ENCODE data around the gene CCNY. TPM values are rescaled to one million over a fixed set of nuclear protein-coding genes. Genes with fewer than 3 reads are reported as not detected.

Gene CCNY
- polyA plus RNA-seq, 1 experiment: 39.0 TPM

- H3K36me3 ChIP-seq (ENCODE audit: control insufficient read depth, insufficient read depth, low read length): no peaks in the 10 kb centered on the region
- ChIA-PET CTCF (no interaction called here), POLR2A (interaction anchor here (0.9 kb wide), 1 partner anchor 10 kb away, joined by 3 read pairs; no protein-coding TSS in a partner anchor)
- H3K27me3 ChIP-seq (ENCODE audit: control insufficient read depth, insufficient read depth, low read length): no peaks in the 10 kb centered on the region
- no peak overlapping the region for H3K4me3 ChIP-seq (ENCODE audit: low read depth, low read length)
- DNase-seq (ENCODE audit: low read depth): no peak
- no peak for TF ChIP-seq CTCF (IDR thresholded peaks at IDR 0.05; ENCODE audit: insufficient read depth, low read depth, low read length)
Measured at GRCh38 chr10:35379226-35380137, 43.2 kb downstream of the CCNY start.

GRCh38 chr10:35382096-35382495, 45.8 kb downstream of the CCNY start:
- ChIA-PET POLR2A (no interaction called here), CTCF (no interaction called here)
- no peak for TF ChIP-seq CTCF (IDR thresholded peaks at IDR 0.05; ENCODE audit: insufficient read depth, low read depth, low read length)
- DNase-seq (ENCODE audit: low read depth): no peak
- Histone ChIP-seq H3K36me3 (ENCODE audit: control insufficient read depth, insufficient read depth, low read length) (no peaks in the 10 kb centered on the region), H3K4me3 (ENCODE audit: low read depth, low read length) (no peak overlapping the region), H3K27me3 (ENCODE audit: control insufficient read depth, insufficient read depth, low read length) (no peaks in the 10 kb centered on the region)

- POLR2A ChIA-PET: no interaction called here
- no peak overlapping the region for H3K4me3 ChIP-seq (ENCODE audit: low read depth, low read length)
- DNase-seq (ENCODE audit: low read depth): no peak
- CTCF ChIA-PET: interaction anchor here (1.1 kb wide), 1 partner anchor 14 kb away, joined by 4 read pairs; no protein-coding TSS in a partner anchor
- TF ChIP-seq CTCF (IDR thresholded peaks at IDR 0.05; ENCODE audit: insufficient read depth, low read depth, low read length): no peak
- no peaks in the 10 kb centered on the region for H3K27me3 ChIP-seq (ENCODE audit: control insufficient read depth, insufficient read depth, low read length)
- no peaks in the 10 kb centered on the region for H3K36me3 ChIP-seq (ENCODE audit: control insufficient read depth, insufficient read depth, low read length)
Measured at GRCh38 chr10:35384265-35384868, 48.1 kb downstream of the CCNY start.

- no peak overlapping the region for H3K4me3 ChIP-seq (ENCODE audit: low read depth, low read length)
- no peak for DNase-seq (ENCODE audit: low read depth)
- H3K27me3 ChIP-seq (ENCODE audit: control insufficient read depth, insufficient read depth, low read length): no peaks in the 10 kb centered on the region
- no peak for TF ChIP-seq CTCF (IDR thresholded peaks at IDR 0.05; ENCODE audit: insufficient read depth, low read depth, low read length)
- no peaks in the 10 kb centered on the region for H3K36me3 ChIP-seq (ENCODE audit: control insufficient read depth, insufficient read depth, low read length)
- ChIA-PET POLR2A (no interaction called here), CTCF (interaction anchor here (0.8 to 1.2 kb wide), 2 partner anchors 11 to 15 kb away, joined by 3 to 4 read pairs; no protein-coding TSS in a partner anchor)
Measured at GRCh38 chr10:35386594-35387174, 50.4 kb downstream of the CCNY start.

GRCh38 chr10:35387768-35388167, 51.5 kb downstream of the CCNY start:
- Histone ChIP-seq H3K4me3 (ENCODE audit: low read depth, low read length) (no peak overlapping the region), H3K36me3 (ENCODE audit: control insufficient read depth, insufficient read depth, low read length) (no peaks in the 10 kb centered on the region), H3K27me3 (ENCODE audit: control insufficient read depth, insufficient read depth, low read length) (no peaks in the 10 kb centered on the region)
- no peak for DNase-seq (ENCODE audit: low read depth)
- CTCF ChIA-PET: no interaction called here
- TF ChIP-seq CTCF (IDR thresholded peaks at IDR 0.05; ENCODE audit: insufficient read depth, low read depth, low read length): no peak
- POLR2A ChIA-PET: no interaction called here

All from BJ (cell line).